ENCODE results near the gene BRPF1. TPM values are rescaled to one million over a fixed set of nuclear protein-coding genes. Genes with fewer than 3 reads are reported as not detected.

BRPF1 gene
- total and polyA plus RNA-seq, 2 donors from 2014 or later = 6.2 to 22.4 TPM

GRCh38 chr3:9791127-9791526 lies 59.6 kb downstream of the BRPF1 start:
- Histone ChIP-seq H3K27ac (ENCODE audit: low read depth in 2 of 2, low read length in 2 of 2) (no peak overlapping the region), H3K4me3 (ENCODE audit: low read length in 3 of 3) (no peak overlapping the region), H3K4me1 (ENCODE audit: control insufficient read depth in 2 of 3, insufficient read depth in 2 of 3, low read depth in 1 of 3, low read length in 3 of 3) (peaks cover 6 to 20% (median 8%) of the 10 kb centered on the region in 3 donors), H3K27me3 (ENCODE audit: control insufficient read depth, insufficient read depth, low read length) (no peaks in the 10 kb centered on the region), H3K36me3 (ENCODE audit: control insufficient read depth in 2 of 3, insufficient read depth in 3 of 3, low read length in 3 of 3) (peaks cover 5 to 30% (median 13%) of the 10 kb centered on the region in 3 donors), H3K9ac (ENCODE audit: low read length in 3 of 3) (no peak overlapping the region), H3K9me3 (ENCODE audit: control insufficient read depth in 2 of 3, insufficient read depth in 1 of 3, low read length in 3 of 3) (no peaks in the 10 kb centered on the region)
- TF ChIP-seq, protein P1, sequence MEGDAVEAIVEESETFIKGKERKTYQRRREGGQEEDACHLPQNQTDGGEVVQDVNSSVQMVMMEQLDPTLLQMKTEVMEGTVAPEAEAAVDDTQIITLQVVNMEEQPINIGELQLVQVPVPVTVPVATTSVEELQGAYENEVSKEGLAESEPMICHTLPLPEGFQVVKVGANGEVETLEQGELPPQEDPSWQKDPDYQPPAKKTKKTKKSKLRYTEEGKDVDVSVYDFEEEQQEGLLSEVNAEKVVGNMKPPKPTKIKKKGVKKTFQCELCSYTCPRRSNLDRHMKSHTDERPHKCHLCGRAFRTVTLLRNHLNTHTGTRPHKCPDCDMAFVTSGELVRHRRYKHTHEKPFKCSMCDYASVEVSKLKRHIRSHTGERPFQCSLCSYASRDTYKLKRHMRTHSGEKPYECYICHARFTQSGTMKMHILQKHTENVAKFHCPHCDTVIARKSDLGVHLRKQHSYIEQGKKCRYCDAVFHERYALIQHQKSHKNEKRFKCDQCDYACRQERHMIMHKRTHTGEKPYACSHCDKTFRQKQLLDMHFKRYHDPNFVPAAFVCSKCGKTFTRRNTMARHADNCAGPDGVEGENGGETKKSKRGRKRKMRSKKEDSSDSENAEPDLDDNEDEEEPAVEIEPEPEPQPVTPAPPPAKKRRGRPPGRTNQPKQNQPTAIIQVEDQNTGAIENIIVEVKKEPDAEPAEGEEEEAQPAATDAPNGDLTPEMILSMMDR (IDR thresholded peaks at IDR 0.05; ENCODE audit: borderline replicate concordance, extremely low read depth, insufficient read depth) = no peak
- no peak for FAIRE-seq
- intact Hi-C loops (cut with DNase I) = no loop called here
- DNase-seq = no peak

DNA sequence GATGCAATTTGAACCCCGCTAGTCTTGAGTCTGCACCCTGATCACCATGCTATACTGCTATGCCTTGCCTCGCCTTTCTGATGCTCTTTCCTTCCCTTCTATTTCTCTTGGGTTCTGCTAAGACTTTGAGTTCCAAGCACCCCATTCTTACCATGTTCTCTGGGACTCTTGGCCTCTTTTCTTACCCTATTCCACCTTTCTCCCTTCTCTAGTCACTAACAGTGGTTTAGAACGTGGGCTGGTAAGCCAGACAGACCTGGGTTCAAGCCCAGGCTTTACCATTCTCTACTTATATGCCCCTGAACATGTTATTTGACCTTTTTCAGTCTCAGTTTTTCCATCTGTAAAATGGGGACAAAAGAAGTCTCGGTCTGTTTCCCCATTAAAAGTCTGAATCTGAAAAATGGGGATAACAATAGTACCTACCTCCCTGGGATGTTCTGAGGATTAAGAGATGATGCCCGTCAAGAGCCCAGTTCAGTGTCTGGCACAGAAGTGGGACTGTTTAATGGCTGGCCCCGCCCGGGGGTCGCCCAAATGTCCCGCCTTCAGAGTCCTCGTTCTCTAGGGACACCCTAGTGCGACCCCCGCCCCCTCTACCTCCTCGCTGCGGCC lies 60.4 kb downstream of the BRPF1 start:
- no peaks in the 10 kb centered on the region for H3K9me3 ChIP-seq (ENCODE audit: control insufficient read depth in 2 of 3, insufficient read depth in 1 of 3, low read length in 3 of 3)
- H3K4me1 ChIP-seq (ENCODE audit: control insufficient read depth in 2 of 3, insufficient read depth in 2 of 3, low read depth in 1 of 3, low read length in 3 of 3) = peaks cover 6 to 19% (median 8%) of the 10 kb centered on the region in 3 donors
- DNase-seq (no peak), FAIRE-seq (no peak)
- intact Hi-C loops (cut with DNase I) = no loop called here
- H3K27me3 ChIP-seq (ENCODE audit: control insufficient read depth, insufficient read depth, low read length) = no peaks in the 10 kb centered on the region
- peak overlapping the region; percentile 69 to 99 (median 87) for H3K9ac ChIP-seq (ENCODE audit: low read length in 3 of 3)
- peak overlapping the region; percentile 97 to 99 (median 98) for H3K4me3 ChIP-seq (ENCODE audit: low read length in 3 of 3)
- TF ChIP-seq, protein P1 (IDR thresholded peaks at IDR 0.05; ENCODE audit: borderline replicate concordance, extremely low read depth, insufficient read depth) = no peak
- peak overlapping the region; percentile 99 for H3K27ac ChIP-seq (ENCODE audit: low read depth in 2 of 2, low read length in 2 of 2)
- H3K36me3 ChIP-seq (ENCODE audit: control insufficient read depth in 2 of 3, insufficient read depth in 3 of 3, low read length in 3 of 3) = peaks cover 2 to 23% (median 11%) of the 10 kb centered on the region in 3 donors

DNA sequence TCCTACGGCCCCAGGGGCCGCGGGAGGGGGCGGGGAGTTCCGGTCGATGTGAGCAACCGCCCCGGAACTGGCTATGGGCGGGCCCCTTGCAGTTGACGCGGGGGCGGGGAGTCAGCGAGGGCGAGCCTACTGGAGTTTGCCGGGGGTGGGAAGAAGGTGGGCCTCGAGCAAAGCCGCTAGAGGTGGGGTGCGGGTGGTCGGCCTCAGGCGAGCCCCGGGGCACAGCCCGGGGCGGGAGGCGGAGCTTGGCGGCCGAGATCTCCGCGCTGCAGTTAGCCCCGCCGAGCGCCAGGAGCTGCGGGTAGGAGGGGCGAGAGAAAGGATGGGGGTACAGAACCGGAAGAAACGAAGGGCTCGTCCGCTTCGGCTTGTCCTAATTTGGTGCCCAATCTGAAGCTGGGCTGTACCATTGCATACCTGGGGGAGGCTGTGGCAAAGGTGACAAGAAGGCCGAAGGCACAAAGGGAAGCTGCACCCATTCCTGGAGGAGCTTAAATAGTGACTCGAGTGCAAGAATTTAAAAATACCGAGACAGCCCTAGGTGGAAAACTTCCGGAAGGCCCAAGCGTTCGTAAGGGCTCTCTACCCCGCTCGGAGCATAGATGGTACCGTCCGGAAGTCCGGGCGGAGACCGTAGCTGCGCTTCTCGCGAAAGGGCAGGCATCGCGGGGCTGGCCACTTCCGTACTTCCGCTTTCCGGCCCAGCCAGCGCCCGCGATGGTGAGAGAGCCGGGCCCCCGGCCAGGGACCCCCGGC lies 61.0 kb downstream of the BRPF1 start, which contains the start of the genes ARPC4 and TADA3:
ARPC4 (plus strand) TSS at position 678 of the 756 bp plus-strand sequence; CDS start at position 718, 40 bp downstream.
TADA3 (minus strand) TSS at position 69 of the 756 bp plus-strand sequence. CDS start 1,007 bp downstream, outside the sequence.
- DNase-seq (peak; percentile 93 to 98 (median 97)), FAIRE-seq (no peak)
- H3K27me3 ChIP-seq (ENCODE audit: control insufficient read depth, insufficient read depth, low read length) = no peaks in the 10 kb centered on the region
- H3K4me3 ChIP-seq (ENCODE audit: low read length in 3 of 3) = peak within 1 kb of the TSS; percentile 97 to 99 (median 98)
- peaks cover 5 to 25% (median 12%) of the 10 kb centered on the region in 3 donors for H3K36me3 ChIP-seq (ENCODE audit: control insufficient read depth in 2 of 3, insufficient read depth in 3 of 3, low read length in 3 of 3)
- intact Hi-C loops (cut with DNase I) = no loop called here
- no peaks in the 10 kb centered on the region for H3K9me3 ChIP-seq (ENCODE audit: control insufficient read depth in 2 of 3, insufficient read depth in 1 of 3, low read length in 3 of 3)
- H3K27ac ChIP-seq (ENCODE audit: low read depth in 2 of 2, low read length in 2 of 2) = peak within 1 kb of the TSS; percentile 99
- H3K4me1 ChIP-seq (ENCODE audit: control insufficient read depth in 2 of 3, insufficient read depth in 2 of 3, low read depth in 1 of 3, low read length in 3 of 3) = peaks cover 6 to 19% (median 8%) of the 10 kb centered on the region in 3 donors
- peak within 1 kb of the TSS; percentile 90 to 99 (median 99) for H3K9ac ChIP-seq (ENCODE audit: low read length in 3 of 3)
- TF ChIP-seq, protein P1 (IDR thresholded peaks at IDR 0.05; ENCODE audit: borderline replicate concordance, extremely low read depth, insufficient read depth) = no peak

Data from kidney (tissue), 14 donors.